ENCODE measurements around the gene HES1.
"Not testable (repeated sequence)": the region's sequence is repeated elsewhere in the genome, so short reads cannot be mapped to it uniquely, and the experiment has no call there.

The HES1 gene

GRCh38 chr3:194090716-194091115, 45.2 kb upstream of the HES1 start:
- no peak overlapping the region for H3K4me3 ChIP-seq (ENCODE audit: low read depth, low read length)
- H3K27ac ChIP-seq, result no peak overlapping the region
- DNase-seq, result no peak
- no peak for TF ChIP-seq CTCF (IDR thresholded peaks at IDR 0.05; ENCODE audit: low read depth, low read length)
- no peaks in the 10 kb centered on the region for H3K9me3 ChIP-seq (ENCODE audit: severe bottlenecking)
- H3K27me3 ChIP-seq (ENCODE audit: insufficient read depth, low read depth, severe bottlenecking), result no peaks in the 10 kb centered on the region
- no peaks in the 10 kb centered on the region for H3K36me3 ChIP-seq

GRCh38 chr3:194091141-194091540, 44.8 kb upstream of the HES1 start:
- H3K27ac ChIP-seq, result no peak overlapping the region
- H3K27me3 ChIP-seq (ENCODE audit: insufficient read depth, low read depth, severe bottlenecking), result no peaks in the 10 kb centered on the region
- TF ChIP-seq CTCF (IDR thresholded peaks at IDR 0.05; ENCODE audit: low read depth, low read length), result no peak
- H3K4me3 ChIP-seq (ENCODE audit: low read depth, low read length), result no peak overlapping the region
- H3K36me3 ChIP-seq, result no peaks in the 10 kb centered on the region
- H3K9me3 ChIP-seq (ENCODE audit: severe bottlenecking), result no peaks in the 10 kb centered on the region
- no peak for DNase-seq

GRCh38 chr3:194091897-194092296, 44.1 kb upstream of the HES1 start:
- not testable (repeated sequence) for H3K36me3 ChIP-seq; H3K27me3 ChIP-seq (ENCODE audit: insufficient read depth, low read depth, severe bottlenecking); DNase-seq; H3K4me3 ChIP-seq (ENCODE audit: low read depth, low read length); H3K27ac ChIP-seq; H3K9me3 ChIP-seq (ENCODE audit: severe bottlenecking)

- no peak for TF ChIP-seq CTCF (IDR thresholded peaks at IDR 0.05; ENCODE audit: low read depth, low read length)
Measured at GRCh38 chr3:194092881-194093301, 43.1 kb upstream of the HES1 start.

GRCh38 chr3:194093842-194094241, 42.1 kb upstream of the HES1 start:
- TF ChIP-seq CTCF (IDR thresholded peaks at IDR 0.05; ENCODE audit: low read depth, low read length), result no peak
- Histone ChIP-seq H3K27me3 (ENCODE audit: insufficient read depth, low read depth, severe bottlenecking) (no peaks in the 10 kb centered on the region), H3K4me3 (ENCODE audit: low read depth, low read length) (no peak overlapping the region), H3K9me3 (ENCODE audit: severe bottlenecking) (no peaks in the 10 kb centered on the region), H3K36me3 (no peaks in the 10 kb centered on the region), H3K27ac (no peak overlapping the region)
- DNase-seq, result no peak

More at GRCh38 chr3:194092881-194093301, 43.1 kb upstream of the HES1 start:
- H3K4me3 ChIP-seq (ENCODE audit: low read depth, low read length), result no peak overlapping the region
- no peaks in the 10 kb centered on the region for H3K9me3 ChIP-seq (ENCODE audit: severe bottlenecking)
- H3K36me3 ChIP-seq, result no peaks in the 10 kb centered on the region
- H3K27ac ChIP-seq, result no peak overlapping the region
- DNase-seq, result no peak
- no peaks in the 10 kb centered on the region for H3K27me3 ChIP-seq (ENCODE audit: insufficient read depth, low read depth, severe bottlenecking)

GRCh38 chr3:194095464-194095863, 40.5 kb upstream of the HES1 start:
- DNase-seq, result no peak
- H3K27ac ChIP-seq, result no peak overlapping the region

More at GRCh38 chr3:194095464-194095863, 40.5 kb upstream of the HES1 start:
- Histone ChIP-seq H3K36me3 (no peaks in the 10 kb centered on the region), H3K27me3 (ENCODE audit: insufficient read depth, low read depth, severe bottlenecking) (no peaks in the 10 kb centered on the region), H3K9me3 (ENCODE audit: severe bottlenecking) (no peaks in the 10 kb centered on the region), H3K4me3 (ENCODE audit: low read depth, low read length) (no peak overlapping the region)
- TF ChIP-seq CTCF (IDR thresholded peaks at IDR 0.05; ENCODE audit: low read depth, low read length), result no peak

Data from WERI-Rb-1 (cell line).